ENCODE data around the gene SHLD1. TPM values are rescaled to one million over a fixed set of nuclear protein-coding genes. Genes with fewer than 3 reads are reported as not detected.

Gene SHLD1
- total RNA-seq, 1 experiment from 2014 or later = 6.7 TPM

DNA sequence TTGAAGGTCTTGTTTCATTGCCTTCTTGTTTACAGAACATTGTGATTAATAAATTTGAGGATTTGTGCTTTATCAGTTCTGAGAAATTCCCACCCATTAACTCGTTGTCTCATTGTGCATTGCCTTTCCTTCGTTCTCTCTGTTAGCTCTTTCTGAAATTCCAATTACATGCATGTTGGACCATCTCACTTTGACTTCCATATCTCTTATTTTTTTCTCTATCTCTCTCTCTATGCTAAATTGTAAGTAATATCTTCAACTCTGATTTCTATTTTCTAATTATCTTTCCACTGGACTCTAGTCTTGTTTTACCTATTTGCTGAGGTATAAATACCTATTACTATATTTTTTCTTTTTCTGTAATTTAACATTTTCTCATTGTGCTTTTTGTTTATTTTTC is 92.3 kb downstream of the SHLD1 start:
- Mint-ChIP-seq H3K27me3 (ENCODE audit: low read depth) (no peaks in the 10 kb centered on the region), H3K9me3 (no peaks in the 10 kb centered on the region), H3K4me1 (peaks cover 8 to 15% of the 10 kb centered on the region in 2 experiments), H3K27ac (no peak overlapping the region), H3K36me3 (ENCODE audit: insufficient read depth in 1 of 3, low read depth in 3 of 3) (no peaks in the 10 kb centered on the region), H3K4me3 (no peak overlapping the region)
- no peak overlapping the region for H2BK5ac ChIP-seq (ENCODE audit: insufficient read length, low read length)
- no peaks in the 10 kb centered on the region for H3K9me3 ChIP-seq (ENCODE audit: control insufficient read depth, low read depth, low read length)
- no peak overlapping the region for H3T11ph ChIP-seq (ENCODE audit: low read length)
- no peak overlapping the region for H4K91ac ChIP-seq (ENCODE audit: insufficient read length, low read depth, low read length)
- H3K79me1 ChIP-seq (ENCODE audit: insufficient read depth, low read depth, low read length, poor library complexity, severe bottlenecking) = no peaks in the 10 kb centered on the region
- H2AK5ac ChIP-seq (ENCODE audit: insufficient read length, low read length) = no peak overlapping the region
- H2BK120ac ChIP-seq (ENCODE audit: low read depth, low read length, poor library complexity, severe bottlenecking) = no peak overlapping the region
- no peaks in the 10 kb centered on the region for H4K20me1 ChIP-seq (ENCODE audit: control insufficient read depth, insufficient read depth, insufficient read length)
- H2BK20ac ChIP-seq (ENCODE audit: low read depth, low read length, poor library complexity, severe bottlenecking) = no peak overlapping the region
- no peak overlapping the region for H4K5ac ChIP-seq (ENCODE audit: insufficient read length, low read depth, low read length)
- no peak overlapping the region for H2AFZ ChIP-seq (ENCODE audit: low read length)
- no peaks in the 10 kb centered on the region for H3K27me3 ChIP-seq (ENCODE audit: insufficient read depth, low read length)
- no peak overlapping the region for H3K18ac ChIP-seq (ENCODE audit: insufficient read length, low read depth, low read length)
- no peak overlapping the region for H3K9ac ChIP-seq (ENCODE audit: extremely low read depth, insufficient read length, low read length)
- no peaks in the 10 kb centered on the region for H3K4me1 ChIP-seq (ENCODE audit: insufficient read depth, low read length)
- H3K14ac ChIP-seq (ENCODE audit: insufficient read depth, low read length) = no peak overlapping the region
- TF ChIP-seq, protein P1, sequence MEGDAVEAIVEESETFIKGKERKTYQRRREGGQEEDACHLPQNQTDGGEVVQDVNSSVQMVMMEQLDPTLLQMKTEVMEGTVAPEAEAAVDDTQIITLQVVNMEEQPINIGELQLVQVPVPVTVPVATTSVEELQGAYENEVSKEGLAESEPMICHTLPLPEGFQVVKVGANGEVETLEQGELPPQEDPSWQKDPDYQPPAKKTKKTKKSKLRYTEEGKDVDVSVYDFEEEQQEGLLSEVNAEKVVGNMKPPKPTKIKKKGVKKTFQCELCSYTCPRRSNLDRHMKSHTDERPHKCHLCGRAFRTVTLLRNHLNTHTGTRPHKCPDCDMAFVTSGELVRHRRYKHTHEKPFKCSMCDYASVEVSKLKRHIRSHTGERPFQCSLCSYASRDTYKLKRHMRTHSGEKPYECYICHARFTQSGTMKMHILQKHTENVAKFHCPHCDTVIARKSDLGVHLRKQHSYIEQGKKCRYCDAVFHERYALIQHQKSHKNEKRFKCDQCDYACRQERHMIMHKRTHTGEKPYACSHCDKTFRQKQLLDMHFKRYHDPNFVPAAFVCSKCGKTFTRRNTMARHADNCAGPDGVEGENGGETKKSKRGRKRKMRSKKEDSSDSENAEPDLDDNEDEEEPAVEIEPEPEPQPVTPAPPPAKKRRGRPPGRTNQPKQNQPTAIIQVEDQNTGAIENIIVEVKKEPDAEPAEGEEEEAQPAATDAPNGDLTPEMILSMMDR (conservative IDR thresholded peaks at IDR 0.05) = no peak
- no peak overlapping the region for H3K23ac ChIP-seq (ENCODE audit: insufficient read length, low read depth, low read length)
- WGBS (ENCODE audit: extremely low coverage, insufficient read length, low lambda C conversion rate) = no CpG with 5 or more reads among the region's 2 CpGs
- H3K79me2 ChIP-seq (ENCODE audit: insufficient read depth, low read length) = no peaks in the 10 kb centered on the region
- H2BK12ac ChIP-seq (ENCODE audit: insufficient read length, low read depth, low read length) = no peak overlapping the region
- no peaks in the 10 kb centered on the region for H3K23me2 ChIP-seq (ENCODE audit: insufficient read length, low read depth, low read length, poor library complexity, severe bottlenecking)
- H3K56ac ChIP-seq (ENCODE audit: insufficient read length, low read depth, low read length) = no peak overlapping the region
- no peak overlapping the region for H3K4ac ChIP-seq (ENCODE audit: low read depth, low read length)
- H4K8ac ChIP-seq (replicated peaks; ENCODE audit: insufficient read length, low read depth, low read length) = no peak overlapping the region
- DNase-seq = no peak
- no peak overlapping the region for H3K27ac ChIP-seq (ENCODE audit: insufficient read length, low read depth, low read length)
- H2BK15ac ChIP-seq (ENCODE audit: low read depth, low read length) = no peak overlapping the region
- H3K4me2 ChIP-seq (ENCODE audit: insufficient read depth, insufficient read length, low read length) = no peak overlapping the region

Measured in H9 (cell line).